GM12878 (cell line): ENCODE results near the gene OGA. TPM values are rescaled to one million over a fixed set of nuclear protein-coding genes. Genes with fewer than 3 reads are reported as not detected.

ENCODE experiments used
- ATAC-seq: fragments of 200-7000 bp; cut with Tn5 transposase; 3 replicates; pipeline ENCODE4 v1.9.1; 2020; ENCODE audit warnings: mild to moderate bottlenecking, moderate library complexity
- BruUV-seq: library from RNA; stranded (reverse); fragments of 400-500 nt; replicated peaks from 2 replicates; lab custom pipeline; 2021; lab: Mats Ljungman, UMichigan
- CTCF ChIA-PET: fragments of 300-600 bp; sonication (Branson Sonifier 250); formaldehyde crosslinking; extraction: SDS; loops from one replicate; lab custom pipeline; 2021; ENCODE audit warnings: inconsistent platforms; lab: Yijun Ruan, JAX
- POLR2A ChIA-PET: fragments of 350-600 bp; formaldehyde crosslinking; extraction: SDS; loops from one replicate; lab custom pipeline; 2021; ENCODE audit warnings: inconsistent platforms; lab: Charles Lee
- RAD21 ChIA-PET: fragments of 300-600 bp; sonication (Branson Sonifier 250); formaldehyde crosslinking; loops from one replicate; lab custom pipeline; 2023; ENCODE audit warnings: antibody characterized with exemption; ENCODE audit not compliant: unreplicated experiment; lab: Charles Lee
- SMC1A ChIA-PET: fragments of 300-600 bp; sonication (Branson Sonifier 250); formaldehyde crosslinking; loops from one replicate; lab custom pipeline; 2023; ENCODE audit not compliant: unreplicated experiment, uncharacterized antibody; lab: Charles Lee
- DNase-seq: peaks from one replicate; pipeline ENCODE4 v3.0.0-alpha.2; 2011; ENCODE audit warnings: low read depth, low spot score
- FAIRE-seq: peaks from 3 replicates; lab custom pipeline; 2011; peaks lifted over from hg19 to GRCh38; lab: Jason Lieb, UNC
- H2AFZ ChIP-seq: 2 replicates; pipeline ENCODE4 v1.6.0; 2011; ENCODE audit warnings: low read depth, low read length, control low read depth; ENCODE audit not compliant: control insufficient read depth
- H3K27ac ChIP-seq: 2 replicates; pipeline ENCODE4 v1.5.1; 2011; ENCODE audit warnings: control low read depth; ENCODE audit not compliant: control insufficient read depth, insufficient read depth
- H3K27me3 ChIP-seq, 2 experiments: replicated peaks in 1 of 2; 2 replicates each; pipeline versions ENCODE4 v1.6.0 to v1.6.1; 2011; ENCODE audit warnings: low read length in 1 of 2; ENCODE audit not compliant: control insufficient read depth in 2 of 2, insufficient read depth in 2 of 2
- H3K36me3 ChIP-seq, 2 experiments: 2 replicates each; pipeline ENCODE4 v1.5.1; 2011; ENCODE audit warnings: low read length in 1 of 2; ENCODE audit not compliant: control insufficient read depth in 2 of 2, insufficient read depth in 2 of 2
- H3K4me1 ChIP-seq: 2 replicates; pipeline ENCODE4 v1.6.1; 2011; ENCODE audit warnings: mild to moderate bottlenecking, low read length, moderate library complexity, mixed read lengths; ENCODE audit not compliant: control insufficient read depth, insufficient read depth
- H3K4me2 ChIP-seq: 2 replicates; pipeline ENCODE4 v1.6.0; 2011; ENCODE audit warnings: control low read depth; ENCODE audit not compliant: control insufficient read depth, insufficient read depth
- H3K4me3 ChIP-seq: fragments of 200-600 bp; sonication (generic); 2 replicates; pipeline ENCODE4 v1.5.1; 2016
- H3K79me2 ChIP-seq: 2 replicates; pipeline ENCODE4 v1.6.0; 2011; ENCODE audit warnings: low read length; ENCODE audit not compliant: control insufficient read depth, insufficient read depth
- H3K9ac ChIP-seq: 2 replicates; pipeline ENCODE4 v1.8.0; 2011; ENCODE audit warnings: low read length, control low read depth, mixed read lengths; ENCODE audit not compliant: control insufficient read depth, insufficient read depth
- H3K9me3 ChIP-seq: replicated peaks from 3 replicates; pipeline ENCODE4 v1.5.1; 2011; ENCODE audit warnings: mild to moderate bottlenecking, low read length; ENCODE audit not compliant: control insufficient read depth, insufficient read depth
- H4K20me1 ChIP-seq: 2 replicates; pipeline ENCODE4 v1.6.0; 2011; ENCODE audit not compliant: control insufficient read depth, insufficient read depth
- BMI1 ChIP-seq: fragments of 450-650 bp; IDR thresholded peaks from 2 replicates; pipeline ENCODE4 v1.6.1; 2016; ENCODE audit warnings: mild to moderate bottlenecking, moderate library complexity, borderline replicate concordance
- BRCA1 ChIP-seq: IDR thresholded peaks from 2 replicates; pipeline ENCODE4 v1.6.1; 2011; ENCODE audit warnings: low read depth, low read length, improper control_type of control experiment
- CBFB ChIP-seq: IDR thresholded peaks from 2 replicates; pipeline ENCODE4 v1.6.1; 2016; ENCODE audit warnings: antibody characterized with exemption, low read depth
- ETV6 ChIP-seq, 2 experiments: fragments of 450-650 bp in 1 of 2; IDR thresholded peaks in 1 of 2; conservative IDR thresholded peaks in 1 of 2; 2 replicates each; pipeline ENCODE4 v1.6.1; 2014; ENCODE audit warnings: antibody characterized with exemption in 1 of 2, borderline replicate concordance in 1 of 2, low read depth in 1 of 2, mild to moderate bottlenecking in 1 of 2, moderate library complexity in 1 of 2
- EZH2 ChIP-seq: IDR thresholded peaks from 2 replicates; pipeline ENCODE4 v1.6.1; 2012; ENCODE audit warnings: low read depth, mild to moderate bottlenecking, control low read depth, inconsistent platforms, low read length, borderline replicate concordance; ENCODE audit not compliant: control insufficient read depth
- MTA2 ChIP-seq: fragments of 450-650 bp; IDR thresholded peaks from 2 replicates; pipeline ENCODE4 v1.6.1; 2016; ENCODE audit warnings: low read depth, mild to moderate bottlenecking, moderate library complexity
- NFYB ChIP-seq: IDR thresholded peaks from 2 replicates; pipeline ENCODE4 v1.6.1; 2011; ENCODE audit warnings: low read depth, mild to moderate bottlenecking, low read length, improper control_type of control experiment, moderate library complexity; ENCODE audit not compliant: insufficient read depth
- REST ChIP-seq: IDR thresholded peaks from 2 replicates; pipeline ENCODE4 v1.6.1; 2012; ENCODE audit warnings: mild to moderate bottlenecking, low read depth, low read length
- SMARCA5 ChIP-seq: fragments of 450-650 bp; IDR thresholded peaks from 2 replicates; pipeline ENCODE4 v1.6.1; 2017; ENCODE audit warnings: mild to moderate bottlenecking
- WRNIP1 ChIP-seq: IDR thresholded peaks from 2 replicates; pipeline ENCODE4 v1.6.1; 2011; ENCODE audit warnings: low read depth, low read length, improper control_type of control experiment, borderline replicate concordance
- YBX1 ChIP-seq: fragments of 450-650 bp; IDR thresholded peaks from 2 replicates; pipeline ENCODE4 v1.6.1; 2016; ENCODE audit warnings: antibody characterized with exemption
- ZNF384 ChIP-seq: IDR thresholded peaks from 2 replicates; pipeline ENCODE4 v1.6.1; 2012; ENCODE audit warnings: low read depth, mild to moderate bottlenecking, low read length, improper control_type of control experiment, borderline replicate concordance
- WGBS: methylation state at CpG from one replicate; pipeline ENCODE4 v1.1.6; 2016; ENCODE audit warnings: low lambda C conversion rate; ENCODE audit not compliant: insufficient replicate concordance, insufficient coverage; ENCODE audit errors: missing lambda C conversion rate; 5-methylcytosine and 5-hydroxymethylcytosine counted together
- in situ Hi-C: fragments of 300-500 bp; cut with MboI; formaldehyde crosslinking; loops from 9 replicates; pipeline ENCODE4 v1.14.3; 2018; ENCODE audit warnings: mixed read lengths
- intact Hi-C: fragments of 100-400 bp; cut with micrococcal nuclease; formaldehyde crosslinking; loops from one replicate; pipeline ENCODE4 v1.14.2; 2022; ENCODE audit not compliant: unreplicated experiment
- polyA plus RNA-seq, 11 experiments: library from polyadenylated mRNA; depleted of rRNA in 4 of 11; unstranded in 6 of 11; stranded (reverse) in 5 of 11; fragments of >200 nt; fragmentation: Nextera tagmentation in 4 of 11; fragmentation: Illumina TruSeq in 1 of 11; extraction: Ambion mirVana in 4 of 11; extraction: Trizol in 1 of 11; gene quantifications; 1 replicate in 1 of 11; 2 replicates in 10 of 11; pipeline versions ENCODE4 v1.2.1 to v1.2.3, GENCODE V29; 2011 to 2016; ENCODE audit warnings: inconsistent platforms in 2 of 11, missing spikeins in 2 of 11, low read depth in 1 of 11
- total RNA-seq, 4 experiments: library from RNA; depleted of rRNA in 3 of 4; stranded (reverse); fragments of >200 nt in 3 of 4; fragmentation: Illumina TruSeq in 1 of 4; extraction: Trizol in 1 of 4; gene quantifications; 2 replicates each; pipeline versions ENCODE4 v1.2.1 to v1.2.3, GENCODE V29; 2013 to 2021

Gene OGA
- total and polyA plus RNA-seq, 10 of the 15 experiments (the other 5 are each of a cell fraction or from before 2014, with no cell fraction given): 23.0 to 145 (median 85.2) TPM

- H3K4me2 ChIP-seq: no peak overlapping the region
- H4K20me1 ChIP-seq: no peaks in the 10 kb centered on the region
- ChIA-PET SMC1A (interaction anchor here (1.0 to 1.4 kb wide), 4 partner anchors 12 to 170 kb away, joined by 3 to 5 read pairs (median 4); no protein-coding TSS in a partner anchor), RAD21 (interaction anchor here (1.5 to 2.5 kb wide), 2 partner anchors 67 to 169 kb away, joined by 3 to 14 read pairs; no protein-coding TSS in a partner anchor), POLR2A (no interaction called here), CTCF (interaction anchor here (1.5 to 2.2 kb wide), 3 partner anchors 9 to 170 kb away, joined by 4 to 10 read pairs (median 10); no protein-coding TSS in a partner anchor)
- H3K9me3 ChIP-seq: no peaks in the 10 kb centered on the region
- no peak overlapping the region for H3K4me3 ChIP-seq
- no peak overlapping the region for H3K9ac ChIP-seq
- intact Hi-C loops: no loop called here
- peaks cover 6% of the 10 kb centered on the region for H3K4me1 ChIP-seq
- TF ChIP-seq EZH2: 0 out of 2 replicates have a peak, but pooled peaks have one; percentile 20
- TF ChIP-seq BMI1: no peak
- no TSS peak for BruUV-seq
- no peaks in the 10 kb centered on the region for H3K79me2 ChIP-seq
- no peak overlapping the region for H3K27ac ChIP-seq
- in situ Hi-C loops: no loop called here
- H3K27me3 ChIP-seq: peaks cover 13 to 20% of the 10 kb centered on the region in 2 experiments; a peak in 3 of 4 replicates
- no peak overlapping the region for H2AFZ ChIP-seq
- no peaks in the 10 kb centered on the region for H3K36me3 ChIP-seq
- FAIRE-seq (no peak), ATAC-seq (no peak), DNase-seq (no peak)
- 75% methylated on average over 6 of the region's 6 CpGs for WGBS
Measured at GRCh38 chr10:101772017-101772894, 46.0 kb downstream of the OGA start.

GRCh38 chr10:101771380-101771779 lies 46.9 kb downstream of the OGA start:
- H3K27me3 ChIP-seq: peaks cover 11 to 20% of the 10 kb centered on the region in 2 experiments; a peak in 3 of 4 replicates
- POLR2A ChIA-PET: no interaction called here
- TF ChIP-seq SMARCA5 (no peak), CBFB (no peak), WRNIP1 (no peak), YBX1 (no peak), BRCA1 (no peak), REST (no peak), ETV6 (conservative IDR thresholded peaks at IDR 0.05 in 1 of 2, IDR thresholded peaks at IDR 0.05 in 1 of 2; ENCODE audit: borderline replicate concordance in 1 of 2, low read depth in 1 of 2) (no peak), MTA2 (no peak), NFYB (no peak), ZNF384 (no peak)

More at GRCh38 chr10:101771380-101771779, 46.9 kb downstream of the OGA start:
- Histone ChIP-seq H3K4me2 (no peak overlapping the region), H3K9ac (no peak overlapping the region), H3K4me1 (peaks cover 6% of the 10 kb centered on the region), H3K27ac (no peak overlapping the region), H3K79me2 (no peaks in the 10 kb centered on the region), H3K9me3 (no peaks in the 10 kb centered on the region), H2AFZ (no peak overlapping the region), H3K4me3 (no peak overlapping the region), H4K20me1 (no peaks in the 10 kb centered on the region), H3K36me3 (no peaks in the 10 kb centered on the region)
- no peak for ATAC-seq
- in situ Hi-C loops: no loop called here
- ChIA-PET RAD21 (interaction anchor here (2.5 kb wide), 1 partner anchor 168 kb away, joined by 14 read pairs; no protein-coding TSS in a partner anchor), CTCF (interaction anchor here (1.5 to 2.2 kb wide), 2 partner anchors 10 to 169 kb away, joined by 4 to 10 read pairs; no protein-coding TSS in a partner anchor), SMC1A (interaction anchor here (1.3 to 1.4 kb wide), 2 partner anchors 13 to 22 kb away, joined by 4 read pairs; no protein-coding TSS in a partner anchor)
- no TSS peak for BruUV-seq
- WGBS: 66% methylated on average over 10 of the region's 10 CpGs
- no peak for FAIRE-seq
- intact Hi-C loops: no loop called here
- DNase-seq: no peak
